Upper lobe of right lung (tissue), 1 donor: ENCODE results near the gene MORF4L1. TPM values are rescaled to one million over a fixed set of nuclear protein-coding genes. Genes with fewer than 3 reads are reported as not detected.
"Not testable (repeated sequence)": the region's sequence is repeated elsewhere in the genome, so short reads cannot be mapped to it uniquely, and the experiment has no call there.

Experiments used
- ATAC-seq: fragments of 200-7000 bp; cut with Tn5 transposase; one replicate; pipeline ENCODE4 v1.9.1; 2020; ENCODE audit warnings: mild to moderate bottlenecking, moderate library complexity
- DNase-seq: peaks from one replicate; pipeline ENCODE4 v3.0.0-alpha.2; 2020
- H3K27ac ChIP-seq: fragments of 200-600 bp; one replicate; pipeline ENCODE4 v1.8.0; 2022
- H3K27me3 ChIP-seq: fragments of 200-600 bp; one replicate; pipeline ENCODE4 v1.8.0; 2022; ENCODE audit warnings: mild to moderate bottlenecking
- H3K36me3 ChIP-seq: fragments of 200-600 bp; one replicate; pipeline ENCODE4 v1.8.0; 2022
- H3K4me1 ChIP-seq: fragments of 200-600 bp; one replicate; pipeline ENCODE4 v1.8.0; 2022
- H3K4me3 ChIP-seq: fragments of 200-600 bp; one replicate; pipeline ENCODE4 v1.8.0; 2022; ENCODE audit warnings: mild to moderate bottlenecking
- H3K9me3 ChIP-seq: fragments of 200-600 bp; one replicate; pipeline ENCODE4 v1.8.0; 2022
- CTCF ChIP-seq: fragments of 200-600 bp; IDR thresholded peaks from one replicate; pipeline ENCODE4 v1.8.0; 2022; ENCODE audit warnings: antibody characterized with exemption
- intact Hi-C: fragments of 100-400 bp; cut with DNase I; formaldehyde crosslinking; loops from one replicate; pipeline ENCODE4 v1.11.0; 2022
- total RNA-seq: library from RNA; stranded (reverse); fragmentation: NEBNext Ultra II Directional; extraction: Animal tissue kit (Norgen Biotek cat#: 25700); gene quantifications from one replicate; pipeline ENCODE4 v1.2.1, GENCODE V29; 2021
- donor health status: DM: no; HTN: yes; CAD: no; lungs with severe emphysema.

Gene MORF4L1
- total RNA-seq, 1 donor from 2014 or later: 261 TPM

DNA sequence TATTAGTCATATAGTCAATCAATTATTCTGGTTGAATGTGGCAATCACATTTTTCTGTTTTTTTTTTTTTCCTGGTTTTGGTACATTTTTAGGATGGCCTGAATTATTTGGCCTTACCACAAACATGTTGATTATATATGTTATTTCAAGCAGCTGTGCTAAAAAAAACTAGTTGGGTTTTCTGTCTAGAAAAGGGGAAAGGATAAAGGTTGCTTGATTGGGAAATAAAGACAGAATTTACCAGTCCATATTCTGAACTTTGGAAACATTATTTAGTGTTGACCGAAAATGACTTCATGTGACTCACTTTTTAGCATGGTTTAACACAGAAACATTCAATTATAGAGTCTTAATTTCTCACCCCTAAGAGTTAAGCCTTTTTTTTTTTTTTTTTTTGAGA, 8.1 kb downstream of the MORF4L1 start:
- intact Hi-C loops: no loop called here
- no peaks in the 10 kb centered on the region for H3K9me3 ChIP-seq
- no peak for DNase-seq
- ATAC-seq: no peak
- no peak overlapping the region for H3K27ac ChIP-seq
- no peak overlapping the region for H3K4me3 ChIP-seq
- H3K36me3 ChIP-seq: peaks cover 55% of the 10 kb centered on the region
- H3K4me1 ChIP-seq: peaks cover 53% of the 10 kb centered on the region
- no peak for TF ChIP-seq CTCF
- H3K27me3 ChIP-seq: no peaks in the 10 kb centered on the region

- H3K36me3 ChIP-seq: peaks cover 64% of the 10 kb centered on the region
- TF ChIP-seq CTCF: no peak
- no peaks in the 10 kb centered on the region for H3K27me3 ChIP-seq
- intact Hi-C loops: no loop called here
- ATAC-seq (no peak), DNase-seq (no peak)
- H3K4me3 ChIP-seq: no peak overlapping the region
- no peak overlapping the region for H3K27ac ChIP-seq
- peaks cover 45% of the 10 kb centered on the region for H3K4me1 ChIP-seq
- no peaks in the 10 kb centered on the region for H3K9me3 ChIP-seq
These were observed 9.0 kb downstream of the MORF4L1 start for GRCh38 chr15:78881681-78882080.

GRCh38 chr15:78889000-78889399, 16.3 kb downstream of the MORF4L1 start:
- Histone ChIP-seq H3K9me3 (no peaks in the 10 kb centered on the region), H3K27ac (no peak overlapping the region), H3K4me3 (no peak overlapping the region), H3K4me1 (peaks cover 7% of the 10 kb centered on the region), H3K27me3 (no peaks in the 10 kb centered on the region), H3K36me3 (peaks cover 97% of the 10 kb centered on the region)
- ATAC-seq: peak; percentile 56
- DNase-seq: no peak
- intact Hi-C loops: no loop called here
- no peak for TF ChIP-seq CTCF

GRCh38 chr15:78893538-78893937, 20.8 kb downstream of the MORF4L1 start:
- Histone ChIP-seq H3K27me3 (no peaks in the 10 kb centered on the region), H3K4me1 (no peaks in the 10 kb centered on the region), H3K36me3 (peaks cover 100% of the 10 kb centered on the region), H3K4me3 (no peak overlapping the region), H3K27ac (no peak overlapping the region), H3K9me3 (no peaks in the 10 kb centered on the region)
- DNase-seq: no peak
- ATAC-seq: no peak
- no peak for TF ChIP-seq CTCF
- intact Hi-C loops: no loop called here

DNA sequence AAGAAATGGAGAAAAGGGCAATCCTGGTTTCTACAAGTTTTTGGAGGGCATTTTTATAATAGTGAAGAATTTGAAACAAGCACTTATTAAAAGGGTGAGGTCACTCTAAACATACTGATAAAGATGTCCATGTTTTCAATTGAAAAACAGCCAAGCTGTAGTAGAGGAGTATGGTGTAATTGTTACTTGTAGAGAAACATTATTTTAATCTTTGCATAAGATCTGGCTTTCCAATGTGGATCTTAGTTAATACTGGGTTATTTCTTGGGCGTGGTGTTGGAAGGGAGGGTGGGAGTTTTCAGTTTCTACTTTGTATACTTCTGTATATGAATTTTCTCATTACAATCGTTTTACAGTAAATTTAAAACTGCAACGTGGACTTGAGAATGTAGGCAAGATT, 22.8 kb downstream of the MORF4L1 start:
- H3K27me3 ChIP-seq: no peaks in the 10 kb centered on the region
- H3K36me3 ChIP-seq: peaks cover 100% of the 10 kb centered on the region
- H3K9me3 ChIP-seq: no peaks in the 10 kb centered on the region
- ATAC-seq (no peak), DNase-seq (no peak)
- no peak for TF ChIP-seq CTCF
- H3K4me1 ChIP-seq: no peaks in the 10 kb centered on the region
- no peak overlapping the region for H3K27ac ChIP-seq
- H3K4me3 ChIP-seq: no peak overlapping the region
- intact Hi-C loops: no loop called here

GRCh38 chr15:78898540-78898939, 25.9 kb downstream of the MORF4L1 start:
- intact Hi-C loops: no loop called here
- TF ChIP-seq CTCF: no peak
- ATAC-seq: no peak
- Histone ChIP-seq H3K9me3 (no peaks in the 10 kb centered on the region), H3K36me3 (peaks cover 100% of the 10 kb centered on the region), H3K27ac (no peak overlapping the region), H3K4me3 (no peak overlapping the region), H3K4me1 (peaks cover 9% of the 10 kb centered on the region), H3K27me3 (no peaks in the 10 kb centered on the region)
- DNase-seq: no peak

DNA sequence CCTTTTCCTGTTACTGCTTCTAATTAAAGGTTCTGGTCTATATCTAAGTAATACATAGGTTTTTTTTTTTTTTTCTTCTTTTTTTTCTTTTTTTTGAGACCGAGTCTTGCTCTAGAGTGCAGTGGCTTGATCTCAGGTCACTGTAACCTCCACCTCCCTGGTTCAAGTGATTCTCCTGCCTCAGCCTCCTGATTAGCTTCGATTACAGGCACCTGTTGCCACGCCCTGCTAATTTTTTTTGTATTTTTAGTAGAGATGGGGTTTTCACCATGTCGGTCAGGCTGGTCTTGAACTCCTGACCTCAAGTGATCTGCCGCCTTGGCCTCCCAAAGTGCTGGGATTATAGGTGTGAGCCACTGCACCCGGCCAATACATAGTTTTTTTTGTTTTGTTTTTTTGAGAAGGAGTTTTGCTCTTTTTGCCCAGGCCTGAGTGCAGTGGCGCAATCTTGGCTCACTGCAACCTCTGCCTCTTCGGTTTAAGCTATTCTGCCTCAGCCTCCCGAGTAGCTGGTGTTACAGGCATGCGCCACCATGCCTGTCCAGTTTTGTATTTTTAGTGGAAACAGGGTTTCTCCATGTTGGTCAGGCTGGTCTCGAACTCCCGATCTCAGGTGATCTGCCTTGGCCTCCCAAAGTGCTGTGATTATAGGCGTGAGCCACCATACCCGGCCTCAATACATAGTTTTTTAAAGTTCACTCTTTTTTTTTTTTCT, 28.3 kb downstream of the MORF4L1 start:
- Histone ChIP-seq H3K36me3 (peaks cover 100% of the 10 kb centered on the region), H3K4me1 (peaks cover 16% of the 10 kb centered on the region)
- DNase-seq, H3K9me3 ChIP-seq, intact Hi-C loops, H3K27me3 ChIP-seq, H3K4me3 ChIP-seq, ATAC-seq, H3K27ac ChIP-seq: not testable (repeated sequence)

- H3K4me3 ChIP-seq, DNase-seq, H3K27me3 ChIP-seq, intact Hi-C loops, ATAC-seq, H3K9me3 ChIP-seq: not testable (repeated sequence)
- H3K36me3 ChIP-seq: peaks cover 99% of the 10 kb centered on the region
- peaks cover 19% of the 10 kb centered on the region for H3K4me1 ChIP-seq
- H3K27ac ChIP-seq: peak overlapping the region; percentile 14
These were observed 29.8 kb downstream of the MORF4L1 start for GRCh38 chr15:78902281-78903032.
